K562 (cell line): Measurements from ENCODE around the gene CPT1B. TPM values are rescaled to one million over a fixed set of nuclear protein-coding genes. Genes with fewer than 3 reads are reported as not detected.
A peak's percentile ranks its signal among the peaks of the same experiment; 100 is the strongest.

ENCODE experiments used
- BDP1 ChIP-seq: IDR thresholded peaks from 3 replicates; pipeline ENCODE4 v1.6.1; 2011; ENCODE audit not compliant: insufficient read length, insufficient read depth
- CTBP1 ChIP-seq: fragments of 450-650 bp; IDR thresholded peaks from 2 replicates; pipeline ENCODE4 v1.6.1; 2016; ENCODE audit warnings: borderline replicate concordance
- CTCF ChIP-seq, 3 experiments: IDR thresholded peaks in 2 of 3; conservative IDR thresholded peaks in 1 of 3; 2 replicates each; pipeline ENCODE4 v1.5.1; 2011 to 2012; ENCODE audit warnings: low read length in 3 of 3, mild to moderate bottlenecking in 3 of 3, control low read depth in 2 of 3, improper control_type of control experiment in 1 of 3, inconsistent platforms in 1 of 3, low read depth in 1 of 3, mixed read lengths in 1 of 3, moderate library complexity in 1 of 3; ENCODE audit not compliant: insufficient read depth in 2 of 3
- DACH1 ChIP-seq: fragments of 450-650 bp; IDR thresholded peaks from 2 replicates; pipeline ENCODE4 v1.6.1; 2018; ENCODE audit not compliant: partially characterized antibody
- EP400 ChIP-seq: fragments of 450-650 bp; IDR thresholded peaks from 2 replicates; pipeline ENCODE4 v1.6.1; 2017; ENCODE audit warnings: antibody characterized with exemption, mild to moderate bottlenecking, moderate library complexity
- FOXK2 ChIP-seq, 2 experiments: fragments of 450-650 bp; IDR thresholded peaks in 1 of 2; conservative IDR thresholded peaks in 1 of 2; 2 replicates each; pipeline ENCODE4 v1.6.1; 2016; ENCODE audit warnings: low read depth in 2 of 2, mild to moderate bottlenecking in 1 of 2
- GABPA ChIP-seq: fragments of 200-800 bp; sonication (Bioruptor generic); conservative IDR thresholded peaks from 2 replicates; pipeline ENCODE4 v1.6.1; 2016; ENCODE audit warnings: low read depth, missing genetic modification characterization, missing compliant biosample characterization
- HCFC1 ChIP-seq: IDR thresholded peaks from 2 replicates; pipeline ENCODE4 v1.6.1; 2012; ENCODE audit warnings: low read depth, low read length, improper control_type of control experiment
- L3MBTL2 ChIP-seq: fragments of 450-650 bp; IDR thresholded peaks from 2 replicates; pipeline ENCODE4 v1.6.1; 2016; ENCODE audit warnings: mild to moderate bottlenecking, moderate library complexity
- MBD1 ChIP-seq: fragments of 250-450 bp; sonication (Bioruptor Pico); IDR thresholded peaks from 2 replicates; pipeline ENCODE4 v1.8.0; 2022; ENCODE audit warnings: inconsistent platforms
- MEF2D ChIP-seq: conservative IDR thresholded peaks from 2 replicates; pipeline ENCODE4 v1.6.1; 2016; ENCODE audit warnings: low read depth, missing genetic modification characterization, missing compliant biosample characterization
- NUFIP1 ChIP-seq: fragments of 450-650 bp; IDR thresholded peaks from 2 replicates; pipeline ENCODE4 v1.6.1; 2018; ENCODE audit not compliant: partially characterized antibody
- PHF8 ChIP-seq: fragments of 200-600 bp; sonication (generic); IDR thresholded peaks from 2 replicates; pipeline ENCODE4 v1.6.1; 2012; ENCODE audit warnings: mixed run types, mild to moderate bottlenecking, inconsistent platforms, low read length, moderate library complexity, borderline replicate concordance
- PRMT5 ChIP-seq: sonication (generic); formaldehyde crosslinking; IDR thresholded peaks from 2 replicates; pipeline ENCODE4 v1.5.0; 2020; ENCODE audit warnings: missing genetic modification reagents
- RAD21 ChIP-seq, 2 experiments: fragments of 250-450 bp in 1 of 2; fragments of 450-650 bp in 1 of 2; sonication (Bioruptor Pico) in 1 of 2; formaldehyde crosslinking in 1 of 2; IDR thresholded peaks in 1 of 2; conservative IDR thresholded peaks in 1 of 2; 2 replicates each; pipeline versions ENCODE4 v1.4.0 to v1.8.0; 2020 to 2022; ENCODE audit warnings: mild to moderate bottlenecking in 2 of 2, moderate library complexity in 1 of 2
- SOX6 ChIP-seq: fragments of 450-650 bp; IDR thresholded peaks from 2 replicates; pipeline ENCODE4 v1.6.1; 2014; ENCODE audit warnings: mild to moderate bottlenecking
- SUPT5H ChIP-seq: fragments of 450-650 bp; IDR thresholded peaks from 2 replicates; pipeline ENCODE4 v1.6.1; 2016
- TAF1 ChIP-seq: IDR thresholded peaks from 2 replicates; pipeline ENCODE4 v1.6.1; 2011; ENCODE audit warnings: mild to moderate bottlenecking, low read length, moderate library complexity; ENCODE audit not compliant: insufficient read depth, control insufficient read depth, severe bottlenecking; ENCODE audit errors: extremely low read depth
- XRCC4 ChIP-seq: IDR thresholded peaks from one replicate; pipeline ENCODE4 v1.6.1; 2011; ENCODE audit not compliant: insufficient read depth, insufficient read length; ENCODE audit errors: extremely low read depth
- ZBTB33 ChIP-seq: sonication (generic); formaldehyde crosslinking; IDR thresholded peaks from 2 replicates; pipeline ENCODE4 v1.8.1; 2023; ENCODE audit warnings: mild to moderate bottlenecking, missing genetic modification reagents
- ZNF507 ChIP-seq: conservative IDR thresholded peaks from 2 replicates; pipeline ENCODE4 v1.6.1; 2017; ENCODE audit warnings: missing genetic modification characterization, missing compliant biosample characterization
- polyA plus RNA-seq, 8 experiments: library from polyadenylated mRNA; depleted of rRNA in 4 of 8; stranded (reverse) in 5 of 8; unstranded in 3 of 8; fragments of >200 nt; fragmentation: Nextera tagmentation in 2 of 8; fragmentation: Illumina TruSeq in 1 of 8; extraction: Ambion mirVana in 2 of 8; extraction: Trizol in 1 of 8; gene quantifications; 2 replicates each; pipeline versions ENCODE4 v1.2.1 to v1.2.3, GENCODE V29; 2011 to 2014; ENCODE audit warnings: inconsistent platforms in 1 of 8, missing spikeins in 1 of 8
- total RNA-seq, 7 experiments: library from RNA; depleted of rRNA in 6 of 7; stranded (reverse); fragments of >200 nt in 6 of 7; fragmentation: Illumina TruSeq in 2 of 7; extraction: Trizol in 2 of 7; gene quantifications; 2 replicates each; pipeline versions ENCODE4 v1.2.1 to v1.2.3, GENCODE V29; 2011 to 2021; ENCODE audit warnings: low replicate concordance in 1 of 7

Gene CPT1B
- total and polyA plus RNA-seq, 9 of the 15 experiments (the other 6 are each of a cell fraction or from before 2014, with no cell fraction given) = 0.35 to 6.1 (median 2.6) TPM

GRCh38 chr22:50613291-50613981 is 35.2 kb upstream of the CPT1B start (continued):
- TF ChIP-seq L3MBTL2 (peak; percentile 53; the same call in 1 of the 2 replicates), HCFC1 (peak; percentile 66), ZBTB33 (CRISPR knock-in tag) (peak; percentile 97), RAD21 (CRISPR knock-in tag; conservative IDR thresholded peaks at IDR 0.05 in 1 of 2, IDR thresholded peaks at IDR 0.05 in 1 of 2) (0 out of 4 replicates have a peak, but pooled peaks of 1 of the 2 experiments have one; percentile 4), PRMT5 (CRISPR knock-in tag) (no peak), TAF1 (peak; percentile 25), NUFIP1 (no peak), MEF2D (tag) (no peak), GABPA (tag) (peak; percentile 48; the same call in 1 of the 2 replicates), ZNF507 (no peak), FOXK2 (conservative IDR thresholded peaks at IDR 0.05 in 1 of 2, IDR thresholded peaks at IDR 0.05 in 1 of 2; ENCODE audit: low read depth in 2 of 2) (peak; percentile 55 to 73; a peak in 2 of 4 replicates), SOX6 (no peak), CTBP1 (peak; percentile 16; the same call in 1 of the 2 replicates), MBD1 (CRISPR knock-in tag) (no peak), BDP1 (no peak), CTCF (IDR thresholded peaks at IDR 0.05 in 2 of 3, conservative IDR thresholded peaks at IDR 0.05 in 1 of 3; ENCODE audit: insufficient read depth in 2 of 3, low read depth in 1 of 3, low read length in 3 of 3) (peak; percentile 40 to 82 (median 58)), XRCC4 (no peak), EP400 (0 out of 2 replicates have a peak, but pooled peaks have one; percentile 32), PHF8 (peak; percentile 20; the same call in 1 of the 2 replicates), DACH1 (no peak), SUPT5H (0 out of 2 replicates have a peak, but pooled peaks have one; percentile 37)
